Uterus (tissue), 4 donors: ENCODE measurements around the gene HLCS. TPM values are rescaled to one million over a fixed set of nuclear protein-coding genes. Genes with fewer than 3 reads are reported as not detected.

Source experiments
- DNase-seq, 2 donors: peaks; one replicate each; pipeline ENCODE4 v3.0.0-alpha.2; 2019 to 2020
- H3K27ac ChIP-seq, 2 donors: fragments of 200-600 bp; sonication (generic); 1 replicate in 1 of 2; 2 replicates in 1 of 2; pipeline ENCODE4 v1.5.1; 2016 to 2018
- H3K27me3 ChIP-seq, 2 donors: fragments of 200-600 bp; sonication (generic); one replicate each; pipeline ENCODE4 v1.5.1; 2018 to 2019; ENCODE audit warnings: control low read depth in 1 of 2
- H3K36me3 ChIP-seq, 2 donors: fragments of 200-600 bp; sonication (generic); one replicate each; pipeline ENCODE4 v1.5.1; 2019; ENCODE audit warnings: control low read depth in 1 of 2
- H3K4me1 ChIP-seq, 2 donors: fragments of 200-600 bp; sonication (generic); one replicate each; pipeline ENCODE4 v1.5.1; 2018 to 2019; ENCODE audit warnings: control low read depth in 1 of 2
- H3K4me3 ChIP-seq, 2 donors: fragments of 200-600 bp; sonication (generic); 1 replicate in 1 of 2; 2 replicates in 1 of 2; pipeline ENCODE4 v1.5.1; 2018 to 2019; ENCODE audit warnings: mild to moderate bottlenecking in 1 of 2
- H3K9me3 ChIP-seq, 2 donors: fragments of 200-600 bp; sonication (generic); one replicate each; pipeline ENCODE4 v1.5.1; 2019; ENCODE audit warnings: control low read depth in 1 of 2
- POLR2A ChIP-seq, 2 donors: fragments of 450-650 bp; IDR thresholded peaks; one replicate each; pipeline ENCODE4 v1.6.1; 2016; ENCODE audit warnings: antibody characterized with exemption in 2 of 2, mild to moderate bottlenecking in 1 of 2, moderate library complexity in 1 of 2
- intact Hi-C: fragments of 100-400 bp; cut with DNase I; formaldehyde crosslinking; loops from one replicate; pipeline ENCODE4 v1.15.1; 2023; ENCODE audit warnings: low total_unique reads
- total RNA-seq, 4 donors: library from RNA; depleted of rRNA in 3 of 4; stranded (reverse); fragments of >200 nt in 3 of 4; gene quantifications; one replicate each; pipeline versions ENCODE4 v1.1.0 to v1.2.4, GENCODE V29; 2014 to 2023
- TF ChIP-seq, protein P1 (sequence below), 4 experiments: fragments of 200-600 bp in 2 of 4; fragments of 450-650 bp in 2 of 4; sonication (generic) in 2 of 4; IDR thresholded peaks; one replicate each; pipeline ENCODE4 v1.5.1; 2016 to 2019; ENCODE audit warnings: antibody characterized with exemption in 4 of 4, mild to moderate bottlenecking in 2 of 4, moderate library complexity in 1 of 4
- donor health status: DM: yes; HTN: yes; CAD: no.

HLCS gene
- total RNA-seq, 4 donors from 2014 or later = 3.8 to 31.4 (median 15.4) TPM

DNA sequence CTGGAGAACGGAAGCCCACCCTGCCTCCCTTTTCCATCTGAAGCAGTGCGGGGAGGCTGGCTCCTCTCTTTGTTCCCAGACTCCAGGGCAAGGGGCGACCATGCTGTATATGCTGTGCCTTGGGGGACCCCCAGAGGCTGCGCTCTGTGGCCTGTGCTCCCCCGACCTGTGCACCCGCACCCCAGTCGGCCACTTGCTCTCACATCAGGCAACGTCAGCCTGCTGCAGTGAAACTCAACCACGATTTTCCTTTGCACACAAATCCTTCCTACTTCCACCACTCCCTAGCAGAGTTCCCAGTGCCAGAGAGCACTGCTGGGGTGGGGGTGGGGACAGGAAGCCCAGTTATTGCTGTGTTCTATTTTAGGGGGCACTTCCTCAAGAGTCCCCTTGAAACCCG lies 215.1 kb downstream of the HLCS start:
- Histone ChIP-seq H3K27me3 (peaks cover 0 to 7% of the 10 kb centered on the region in 2 donors), H3K36me3 (no peaks in the 10 kb centered on the region), H3K27ac (no peak overlapping the region), H3K9me3 (no peaks in the 10 kb centered on the region), H3K4me3 (no peak overlapping the region), H3K4me1 (peaks cover 0 to 4% of the 10 kb centered on the region in 2 donors)
- TF ChIP-seq, protein P1, sequence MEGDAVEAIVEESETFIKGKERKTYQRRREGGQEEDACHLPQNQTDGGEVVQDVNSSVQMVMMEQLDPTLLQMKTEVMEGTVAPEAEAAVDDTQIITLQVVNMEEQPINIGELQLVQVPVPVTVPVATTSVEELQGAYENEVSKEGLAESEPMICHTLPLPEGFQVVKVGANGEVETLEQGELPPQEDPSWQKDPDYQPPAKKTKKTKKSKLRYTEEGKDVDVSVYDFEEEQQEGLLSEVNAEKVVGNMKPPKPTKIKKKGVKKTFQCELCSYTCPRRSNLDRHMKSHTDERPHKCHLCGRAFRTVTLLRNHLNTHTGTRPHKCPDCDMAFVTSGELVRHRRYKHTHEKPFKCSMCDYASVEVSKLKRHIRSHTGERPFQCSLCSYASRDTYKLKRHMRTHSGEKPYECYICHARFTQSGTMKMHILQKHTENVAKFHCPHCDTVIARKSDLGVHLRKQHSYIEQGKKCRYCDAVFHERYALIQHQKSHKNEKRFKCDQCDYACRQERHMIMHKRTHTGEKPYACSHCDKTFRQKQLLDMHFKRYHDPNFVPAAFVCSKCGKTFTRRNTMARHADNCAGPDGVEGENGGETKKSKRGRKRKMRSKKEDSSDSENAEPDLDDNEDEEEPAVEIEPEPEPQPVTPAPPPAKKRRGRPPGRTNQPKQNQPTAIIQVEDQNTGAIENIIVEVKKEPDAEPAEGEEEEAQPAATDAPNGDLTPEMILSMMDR (IDR thresholded peaks at IDR 0.05) = no peak
- TF ChIP-seq POLR2A (IDR thresholded peaks at IDR 0.05) = no peak
- intact Hi-C loops = no loop called here
- no peak for DNase-seq

GRCh38 chr21:36750576-36750959 lies 215.9 kb downstream of the HLCS start:
- no peak overlapping the region for H3K27ac ChIP-seq
- no peak for TF ChIP-seq POLR2A (IDR thresholded peaks at IDR 0.05)
- TF ChIP-seq, protein P1 (IDR thresholded peaks at IDR 0.05) = no peak
- H3K36me3 ChIP-seq = no peaks in the 10 kb centered on the region
- peaks cover 0 to 4% of the 10 kb centered on the region in 2 donors for H3K4me1 ChIP-seq
- intact Hi-C loops = no loop called here
- no peak for DNase-seq
- no peak overlapping the region for H3K4me3 ChIP-seq
- peaks cover 0 to 7% of the 10 kb centered on the region in 2 donors for H3K27me3 ChIP-seq
- no peaks in the 10 kb centered on the region for H3K9me3 ChIP-seq

- H3K36me3 ChIP-seq = no peaks in the 10 kb centered on the region
- no peaks in the 10 kb centered on the region for H3K9me3 ChIP-seq
- H3K4me3 ChIP-seq = no peak overlapping the region
- no peak overlapping the region for H3K27ac ChIP-seq
- peaks cover 0 to 7% of the 10 kb centered on the region in 2 donors for H3K27me3 ChIP-seq
- TF ChIP-seq, protein P1 (IDR thresholded peaks at IDR 0.05) = no peak
- TF ChIP-seq POLR2A (IDR thresholded peaks at IDR 0.05) = no peak
- intact Hi-C loops = no loop called here
- no peak for DNase-seq
- H3K4me1 ChIP-seq = peaks cover 0 to 4% of the 10 kb centered on the region in 2 donors
Measured at GRCh38 chr21:36749935-36750575, 216.4 kb downstream of the HLCS start.

DNA sequence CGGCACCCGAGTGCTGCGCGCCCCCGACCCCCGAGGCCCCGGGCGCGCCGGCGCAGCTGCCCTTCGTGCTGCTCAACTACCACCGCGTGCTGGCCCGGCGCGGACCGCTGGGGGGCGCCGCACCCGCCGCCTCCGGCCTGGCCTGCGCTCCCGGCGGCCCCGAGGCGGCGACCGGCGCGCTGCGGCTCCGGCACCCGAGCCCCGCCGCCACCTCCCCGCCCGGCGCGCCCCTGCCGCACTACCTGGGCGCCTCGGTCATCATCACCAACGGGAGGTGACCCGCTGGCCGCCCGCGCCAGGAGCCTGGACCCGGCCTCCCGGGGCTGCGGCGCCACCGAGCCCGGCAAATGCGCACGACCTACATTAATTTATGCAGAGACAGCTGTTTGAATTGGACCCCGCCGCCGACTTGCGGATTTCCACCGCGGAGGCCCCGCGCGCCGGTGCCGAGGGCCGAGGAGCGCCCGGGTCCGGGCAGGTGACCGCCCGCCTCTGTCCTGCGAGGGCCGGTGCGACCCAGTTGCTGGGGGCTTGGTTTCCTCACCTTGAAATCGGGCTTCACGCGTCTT lies 218.6 kb downstream of the HLCS start:
- Histone ChIP-seq H3K27ac (no peak overlapping the region), H3K36me3 (no peaks in the 10 kb centered on the region), H3K27me3 (peaks cover 0 to 7% of the 10 kb centered on the region in 2 donors), H3K4me1 (peaks cover 0 to 4% of the 10 kb centered on the region in 2 donors), H3K9me3 (no peaks in the 10 kb centered on the region), H3K4me3 (no peak overlapping the region)
- intact Hi-C loops = no loop called here
- no peak for DNase-seq
- TF ChIP-seq, protein P1 (IDR thresholded peaks at IDR 0.05) = peak in 2 of 4 experiments; percentile 26 to 50
- TF ChIP-seq POLR2A (IDR thresholded peaks at IDR 0.05) = no peak

- H3K27me3 ChIP-seq = peaks cover 0 to 7% of the 10 kb centered on the region in 2 donors
- no peaks in the 10 kb centered on the region for H3K36me3 ChIP-seq
- H3K9me3 ChIP-seq = no peaks in the 10 kb centered on the region
- no peak overlapping the region for H3K4me3 ChIP-seq
- no peak overlapping the region for H3K27ac ChIP-seq
- TF ChIP-seq POLR2A (IDR thresholded peaks at IDR 0.05) = no peak
- TF ChIP-seq, protein P1 (IDR thresholded peaks at IDR 0.05) = no peak
- intact Hi-C loops = no loop called here
- peaks cover 0 to 4% of the 10 kb centered on the region in 2 donors for H3K4me1 ChIP-seq
- DNase-seq = no peak
Measured at GRCh38 chr21:36747041-36747814, 219.2 kb downstream of the HLCS start.
